MCF 10A (cell line): Measurements from ENCODE around the gene POLR2H. TPM values are rescaled to one million over a fixed set of nuclear protein-coding genes. Genes with fewer than 3 reads are reported as not detected.

ENCODE experiments used
- BruUV-seq: library from RNA; stranded (reverse); fragments of 400-500 nt; replicated peaks from 2 replicates; lab custom pipeline; 2021; lab: Mats Ljungman, UMichigan
- CTCF ChIA-PET: fragments of 300-600 bp; sonication (Branson Sonifier 250); formaldehyde crosslinking; extraction: SDS; loops from one replicate; lab custom pipeline; 2021; ENCODE audit warnings: antibody characterized with exemption, inconsistent platforms; lab: Yijun Ruan, JAX
- POLR2A ChIA-PET: fragments of 300-600, 350-650 bp; sonication (Branson Sonifier 250); formaldehyde crosslinking; extraction: SDS; loops from one replicate; lab custom pipeline; 2020; ENCODE audit warnings: antibody characterized with exemption, inconsistent platforms; lab: Yijun Ruan, JAX
- DNase-seq: peaks from one replicate; pipeline ENCODE4 v3.0.0-alpha.2; 2018; ENCODE audit not compliant: unreplicated experiment
- H3K27ac Mint-ChIP-seq: one replicate; pipeline ENCODE4 v1.8.0; 2022; ENCODE audit warnings: mild to moderate bottlenecking, low read depth, mixed read lengths; ENCODE audit not compliant: unreplicated experiment
- H3K27me3 Mint-ChIP-seq: one replicate; pipeline ENCODE4 v1.8.0; 2022; ENCODE audit warnings: mixed read lengths; ENCODE audit not compliant: insufficient read depth, unreplicated experiment
- H3K36me3 Mint-ChIP-seq: one replicate; pipeline ENCODE4 v1.8.0; 2022; ENCODE audit warnings: mild to moderate bottlenecking, moderate library complexity, mixed read lengths; ENCODE audit not compliant: insufficient read depth, unreplicated experiment
- H3K4me1 Mint-ChIP-seq: one replicate; pipeline ENCODE4 v1.8.0; 2022; ENCODE audit warnings: mixed read lengths; ENCODE audit not compliant: insufficient read depth, unreplicated experiment
- H3K4me3 Mint-ChIP-seq: one replicate; pipeline ENCODE4 v1.8.0; 2022; ENCODE audit warnings: mild to moderate bottlenecking, moderate library complexity, mixed read lengths; ENCODE audit not compliant: unreplicated experiment
- H3K9me3 Mint-ChIP-seq: one replicate; pipeline ENCODE4 v1.8.0; 2022; ENCODE audit warnings: mixed read lengths; ENCODE audit not compliant: unreplicated experiment
- intact Hi-C: fragments of 100-400 bp; cut with micrococcal nuclease; formaldehyde crosslinking; loops from 2 replicates; pipeline ENCODE4 v1.14.1; 2022
- total RNA-seq: library from RNA; stranded (reverse); gene quantifications from 2 replicates; pipeline ENCODE4 v1.2.3, GENCODE V29; 2022
- TF ChIP-seq, protein P1 (sequence below): fragments of 200-600 bp; IDR thresholded peaks from one replicate; pipeline ENCODE4 v1.8.0; 2022; ENCODE audit warnings: antibody characterized with exemption, mild to moderate bottlenecking; ENCODE audit not compliant: unreplicated experiment

The POLR2H gene
- total RNA-seq, 1 experiment from 2014 or later: 91.5 TPM

DNA sequence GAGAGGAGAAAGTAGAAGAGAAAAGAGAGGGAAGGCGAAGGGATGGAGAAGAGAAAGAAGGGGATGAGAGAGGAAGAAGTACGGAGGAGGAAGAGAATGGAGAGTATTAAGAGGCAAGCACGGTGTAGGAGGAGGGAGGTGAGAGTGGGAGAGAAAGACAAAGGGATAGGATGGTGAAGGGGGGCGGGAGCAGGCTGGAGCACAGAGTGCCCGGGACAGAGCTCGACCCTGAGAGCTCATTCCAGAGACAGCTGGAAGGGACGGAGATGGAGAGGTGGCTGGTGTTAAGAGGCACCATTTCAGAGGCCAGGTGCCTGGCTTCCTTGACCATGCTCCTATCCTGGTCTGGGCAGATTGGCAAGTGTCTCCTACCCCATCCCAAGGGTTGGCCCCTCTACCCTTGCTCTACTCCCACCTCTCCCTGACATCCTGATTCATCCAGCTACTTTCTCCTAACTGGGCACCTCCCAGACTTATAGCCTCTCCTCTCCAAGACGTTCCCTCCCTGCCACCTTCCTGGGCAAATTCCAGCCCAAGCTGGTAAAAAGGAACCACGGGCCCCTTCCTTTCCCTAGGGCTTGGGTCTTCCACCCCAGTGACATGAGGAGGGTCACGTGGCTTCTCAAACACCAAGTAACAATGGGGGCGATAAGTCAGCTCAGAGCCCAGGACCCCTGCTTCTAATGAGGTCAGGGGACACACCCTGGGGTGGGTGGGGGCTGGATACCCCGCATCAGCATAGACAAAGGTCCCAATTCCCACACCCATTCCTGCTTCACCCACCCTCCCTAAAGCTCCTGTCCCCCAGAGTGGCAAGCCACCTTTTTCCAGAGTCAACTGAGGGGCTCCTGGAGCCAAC, 1.2 kb upstream of the POLR2H start:
- intact Hi-C loops: no loop called here
- Mint-ChIP-seq H3K36me3 (peaks cover 17% of the 10 kb centered on the region), H3K4me3 (peak overlapping the region; percentile 93), H3K27me3 (no peaks in the 10 kb centered on the region), H3K4me1 (peaks cover 26% of the 10 kb centered on the region), H3K9me3 (no peaks in the 10 kb centered on the region), H3K27ac (peak overlapping the region; percentile 39)
- TF ChIP-seq, protein P1, sequence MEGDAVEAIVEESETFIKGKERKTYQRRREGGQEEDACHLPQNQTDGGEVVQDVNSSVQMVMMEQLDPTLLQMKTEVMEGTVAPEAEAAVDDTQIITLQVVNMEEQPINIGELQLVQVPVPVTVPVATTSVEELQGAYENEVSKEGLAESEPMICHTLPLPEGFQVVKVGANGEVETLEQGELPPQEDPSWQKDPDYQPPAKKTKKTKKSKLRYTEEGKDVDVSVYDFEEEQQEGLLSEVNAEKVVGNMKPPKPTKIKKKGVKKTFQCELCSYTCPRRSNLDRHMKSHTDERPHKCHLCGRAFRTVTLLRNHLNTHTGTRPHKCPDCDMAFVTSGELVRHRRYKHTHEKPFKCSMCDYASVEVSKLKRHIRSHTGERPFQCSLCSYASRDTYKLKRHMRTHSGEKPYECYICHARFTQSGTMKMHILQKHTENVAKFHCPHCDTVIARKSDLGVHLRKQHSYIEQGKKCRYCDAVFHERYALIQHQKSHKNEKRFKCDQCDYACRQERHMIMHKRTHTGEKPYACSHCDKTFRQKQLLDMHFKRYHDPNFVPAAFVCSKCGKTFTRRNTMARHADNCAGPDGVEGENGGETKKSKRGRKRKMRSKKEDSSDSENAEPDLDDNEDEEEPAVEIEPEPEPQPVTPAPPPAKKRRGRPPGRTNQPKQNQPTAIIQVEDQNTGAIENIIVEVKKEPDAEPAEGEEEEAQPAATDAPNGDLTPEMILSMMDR: no peak
- no peak for DNase-seq
- ChIA-PET CTCF (interaction anchor here (0.5 to 1.9 kb wide), 2 partner anchors 11 to 406 kb away, joined by 3 to 7 read pairs; no protein-coding TSS in a partner anchor), POLR2A (interaction anchor here (0.6 to 4.1 kb wide), 8 partner anchors 12 to 406 kb away, joined by 3 to 18 read pairs (median 4); no protein-coding TSS in a partner anchor)
- BruUV-seq: no TSS peak

DNA sequence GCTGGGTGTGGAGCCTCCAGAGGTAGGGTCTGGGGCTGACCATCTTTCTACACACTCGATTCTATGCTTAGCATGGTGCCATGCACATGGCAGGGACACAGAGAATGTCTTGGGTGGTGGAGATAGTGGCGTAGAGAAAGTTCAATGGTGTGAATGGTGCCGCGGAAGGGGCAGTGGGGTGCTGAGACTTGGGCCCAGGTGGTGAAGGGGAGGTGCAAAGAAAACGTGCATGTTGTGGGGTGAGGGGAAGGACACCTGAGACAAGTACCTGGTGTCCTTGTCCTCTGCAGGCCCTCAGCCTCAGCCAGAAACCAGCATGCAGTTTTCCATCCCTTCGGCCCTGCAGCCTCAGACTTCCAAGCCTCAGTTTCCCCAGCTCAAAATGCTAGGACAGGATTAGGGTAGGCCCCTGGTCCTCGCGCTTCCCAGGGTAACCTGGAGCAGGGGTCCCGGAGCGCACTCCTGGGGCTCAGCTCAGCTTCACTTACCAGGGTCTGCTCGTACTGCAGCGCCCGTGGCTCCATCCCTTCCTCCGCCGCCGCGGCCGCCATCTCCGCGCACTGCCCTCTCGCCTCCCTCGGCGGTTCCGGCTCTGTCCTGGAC, 480 bp upstream of the POLR2H start:
- intact Hi-C loops: no loop called here
- BruUV-seq: no TSS peak
- H3K36me3 Mint-ChIP-seq: peaks cover 24% of the 10 kb centered on the region
- TF ChIP-seq, protein P1: no peak
- H3K4me1 Mint-ChIP-seq: peaks cover 27% of the 10 kb centered on the region
- H3K9me3 Mint-ChIP-seq: no peaks in the 10 kb centered on the region
- H3K4me3 Mint-ChIP-seq: peak overlapping the region; percentile 93
- DNase-seq: no peak
- POLR2A ChIA-PET: interaction anchor here (0.9 to 4.1 kb wide), 10 partner anchors 10 to 405 kb away, joined by 3 to 18 read pairs (median 6); no protein-coding TSS in a partner anchor
- peak overlapping the region; percentile 39 for H3K27ac Mint-ChIP-seq
- CTCF ChIA-PET: interaction anchor here (1.1 to 1.2 kb wide), 2 partner anchors 8 to 24 kb away, joined by 3 to 5 read pairs; partner anchors contain the start of gene FAM131A
- H3K27me3 Mint-ChIP-seq: no peaks in the 10 kb centered on the region

DNA sequence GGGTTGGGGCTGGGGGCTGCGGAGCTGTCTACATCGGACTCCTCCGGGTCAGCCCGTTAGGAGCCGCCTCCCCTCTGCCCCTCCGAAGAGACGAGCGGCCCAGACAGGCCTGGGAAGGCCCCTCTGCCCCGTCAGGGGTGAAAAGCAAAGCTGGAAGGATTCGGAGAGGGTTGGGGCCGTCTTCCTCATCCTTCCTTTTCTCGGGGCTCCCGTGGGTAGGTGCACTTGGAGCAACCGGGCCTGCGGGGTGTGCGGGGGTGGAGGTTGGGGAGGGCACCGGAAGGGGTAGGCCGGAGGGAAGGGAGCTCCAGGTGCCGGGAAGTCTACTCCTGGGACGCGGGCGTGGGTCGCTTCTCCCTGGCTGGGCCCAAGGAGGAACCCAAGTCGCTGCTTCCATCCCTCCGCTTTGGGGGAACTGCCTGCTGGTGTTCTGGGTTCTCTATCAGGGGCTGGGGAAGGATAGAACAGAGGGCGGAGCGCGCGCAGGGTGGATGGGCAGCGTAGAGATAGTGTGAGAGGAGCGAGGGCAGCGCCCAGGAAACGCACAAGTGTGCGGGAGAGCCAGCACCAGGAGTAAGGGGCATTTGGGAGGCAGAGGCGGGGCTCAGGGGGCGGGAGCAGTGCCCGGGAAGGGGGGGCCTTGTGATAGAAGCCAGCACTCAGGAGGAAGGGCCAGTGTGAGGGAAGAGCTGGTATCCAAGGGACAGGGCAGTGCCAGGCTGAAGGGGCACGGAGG, 590 bp downstream of the POLR2H start:
- intact Hi-C loops: loop anchor here (2.0 kb wide), 1 partner anchor 47 kb away; the partner anchor contains the start of gene EIF4G1
- Mint-ChIP-seq H3K27ac (peak overlapping the region; percentile 89), H3K27me3 (no peaks in the 10 kb centered on the region), H3K4me1 (peaks cover 27% of the 10 kb centered on the region), H3K4me3 (peak overlapping the region; percentile 93), H3K9me3 (no peaks in the 10 kb centered on the region), H3K36me3 (peaks cover 35% of the 10 kb centered on the region)
- CTCF ChIA-PET: interaction anchor here (1.0 to 3.5 kb wide), 5 partner anchors 9 to 179 kb away, joined by 3 to 12 read pairs (median 4); partner anchors contain the start of gene FAM131A
- peak; percentile 75 for DNase-seq
- BruUV-seq: TSS peak; percentile 50
- POLR2A ChIA-PET: interaction anchor here (0.6 to 4.1 kb wide), 21 partner anchors 10 to 1290 kb away, joined by 3 to 18 read pairs (median 4); partner anchors contain the start of genes FAM131A and PSMD2
- TF ChIP-seq, protein P1: no peak
